HG02870 (cell line): ENCODE data around the gene MOV10L1.
"Not testable (repeated sequence)": the region's sequence is repeated elsewhere in the genome, so short reads cannot be mapped to it uniquely, and the experiment has no call there.

ENCODE experiments used
- ATAC-seq: cut with Tn5 transposase; IDR thresholded peaks from one replicate; pipeline ENCODE4 v1.9.1; 2021; ENCODE audit warnings: mild to moderate bottlenecking, moderate library complexity; ENCODE audit not compliant: unreplicated experiment

MOV10L1 gene

DNA sequence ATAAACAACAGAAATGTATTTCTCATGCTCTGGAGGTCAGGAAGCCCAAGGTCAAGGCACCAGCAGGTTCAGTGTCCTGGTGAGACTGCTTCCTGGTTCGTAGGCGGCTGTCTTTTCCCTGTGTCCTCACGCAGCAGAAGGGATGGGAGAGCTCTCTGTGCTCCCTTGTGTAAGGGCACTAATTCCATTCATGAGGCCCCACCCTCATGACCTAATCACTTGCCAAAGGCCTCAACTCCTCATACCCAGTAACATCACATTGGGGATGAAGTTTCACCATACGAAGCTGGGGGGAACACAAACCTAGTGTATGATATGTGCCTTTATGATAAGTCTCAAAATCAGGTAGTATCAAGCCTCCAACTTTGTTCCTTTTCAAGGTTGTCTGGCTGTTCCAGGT is 42.1 kb downstream of the MOV10L1 start:
- ATAC-seq, result no peak

DNA sequence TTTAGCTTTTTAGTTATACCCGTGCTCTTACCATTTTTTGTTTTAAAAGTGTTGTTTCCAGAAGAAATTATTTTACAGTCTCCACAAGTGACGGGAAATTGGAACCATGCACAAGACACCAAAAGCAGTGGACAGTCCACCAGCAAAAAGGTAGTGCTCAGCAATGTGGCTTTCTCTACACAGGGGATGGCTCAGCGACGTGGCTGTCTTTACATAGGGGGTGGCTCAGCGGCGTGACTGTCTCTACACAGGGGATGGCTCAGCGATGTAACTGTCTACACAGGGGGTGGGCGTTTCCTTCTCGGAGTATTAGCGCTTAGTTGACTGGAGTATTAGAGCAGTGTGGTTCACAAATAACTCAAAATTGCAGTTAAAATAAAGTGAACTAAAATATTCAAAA is 44.7 kb downstream of the MOV10L1 start:
- no peak for ATAC-seq

DNA sequence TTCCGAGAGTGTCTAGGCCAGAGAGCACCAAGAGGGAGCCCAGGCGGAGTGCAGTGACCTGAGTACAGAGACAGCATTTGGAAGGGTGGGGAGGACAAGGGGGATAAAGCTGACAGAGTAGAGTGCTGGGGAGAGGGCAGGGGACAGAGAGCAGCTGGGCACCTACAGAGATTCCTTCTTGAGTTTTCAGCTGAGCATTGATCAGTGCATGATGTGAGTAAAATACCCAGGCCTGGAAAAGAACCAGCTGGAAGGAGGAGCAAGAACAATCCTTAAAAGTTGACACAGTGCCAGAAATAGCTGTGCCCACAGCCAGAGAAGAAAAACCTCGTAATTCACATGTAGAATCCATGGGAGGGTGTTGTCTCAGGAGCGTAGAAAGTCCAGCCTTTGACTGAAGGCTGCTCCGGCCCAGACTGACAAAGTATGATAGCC is 46.8 kb downstream of the MOV10L1 start:
- no peak for ATAC-seq

DNA sequence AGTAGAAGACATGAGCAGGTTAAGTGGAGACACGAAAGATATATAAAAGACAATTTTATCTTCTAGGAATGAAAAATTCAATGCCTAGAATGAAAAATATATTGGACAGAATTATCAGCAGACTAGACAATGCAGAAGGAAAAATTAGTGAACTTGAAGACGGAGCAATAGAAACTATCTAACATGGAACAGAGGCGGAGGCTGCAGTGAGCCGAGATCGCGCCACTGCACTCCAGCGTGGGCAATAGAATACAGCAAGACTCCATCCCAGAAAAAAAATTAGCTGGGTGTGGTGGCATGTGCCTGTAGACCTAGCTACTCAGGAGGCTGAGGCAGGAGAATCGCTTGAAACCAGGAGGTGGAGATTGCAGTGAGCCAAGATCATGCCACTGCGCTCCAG is 47.5 kb downstream of the MOV10L1 start:
- ATAC-seq, result not testable (repeated sequence)

DNA sequence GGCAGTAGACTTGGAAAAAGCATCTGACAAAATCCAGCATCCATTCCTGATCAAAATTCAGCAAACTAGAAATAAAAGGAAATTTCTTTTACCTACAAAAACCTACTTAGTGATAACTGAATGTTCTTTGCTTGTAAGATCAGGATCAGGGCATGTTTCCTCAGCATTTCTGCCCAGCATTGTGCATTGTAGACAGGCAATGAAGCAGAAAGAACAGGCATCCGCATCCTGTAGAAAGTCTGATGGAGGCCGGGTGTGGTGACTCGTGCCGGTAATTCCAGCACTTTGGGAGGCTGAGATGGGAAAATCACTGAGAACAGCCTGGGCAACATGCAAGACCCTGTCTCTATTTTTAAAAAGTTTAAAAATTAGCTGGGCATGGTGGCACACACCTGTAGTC is 48.2 kb downstream of the MOV10L1 start:
- no peak for ATAC-seq

DNA sequence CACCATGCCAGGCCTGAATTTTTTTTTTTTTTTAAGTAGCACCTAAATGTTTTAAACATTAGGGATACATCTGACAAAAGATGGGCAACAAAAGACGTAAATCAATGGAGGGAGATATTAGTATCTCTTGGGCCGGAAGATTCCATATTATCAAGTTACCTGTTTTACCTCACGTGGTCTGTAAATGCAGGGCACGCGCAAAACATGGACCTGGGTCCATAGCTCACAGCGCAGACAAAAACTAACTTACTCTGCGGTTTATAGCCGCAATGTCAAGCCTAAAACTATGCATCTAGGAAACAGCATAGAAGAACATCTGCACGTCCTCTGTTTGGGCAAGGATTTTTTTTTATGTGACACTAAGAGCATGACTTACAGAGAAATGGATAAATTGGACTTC is 49.2 kb downstream of the MOV10L1 start:
- ATAC-seq, result no peak

DNA sequence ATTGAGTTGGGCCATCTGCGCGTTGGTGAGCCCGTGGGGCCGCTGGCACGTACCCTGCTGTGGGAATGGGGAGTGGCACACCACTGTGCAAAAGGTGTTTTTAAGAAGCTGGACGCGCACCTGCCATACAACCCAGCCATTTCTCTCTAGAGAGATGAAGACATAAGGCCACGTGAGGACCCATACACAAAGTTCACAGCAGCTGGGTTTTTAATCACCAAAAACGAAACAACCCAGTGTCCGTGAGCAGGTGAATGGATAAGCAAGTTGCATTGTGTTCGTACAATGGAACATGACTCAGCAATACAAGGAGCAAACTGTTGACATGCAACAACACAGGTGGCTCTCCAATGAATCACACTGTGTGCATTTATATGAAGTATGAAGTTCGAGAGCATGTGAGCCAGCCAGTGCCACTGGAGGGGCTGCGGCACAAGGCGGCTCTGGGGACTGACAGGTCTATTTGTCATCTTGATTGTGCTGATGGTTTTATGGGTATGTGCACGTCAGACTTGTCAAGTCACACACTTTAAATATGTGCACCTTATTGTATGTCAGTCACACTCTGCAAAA is 50.1 kb downstream of the MOV10L1 start:
- no peak for ATAC-seq

DNA sequence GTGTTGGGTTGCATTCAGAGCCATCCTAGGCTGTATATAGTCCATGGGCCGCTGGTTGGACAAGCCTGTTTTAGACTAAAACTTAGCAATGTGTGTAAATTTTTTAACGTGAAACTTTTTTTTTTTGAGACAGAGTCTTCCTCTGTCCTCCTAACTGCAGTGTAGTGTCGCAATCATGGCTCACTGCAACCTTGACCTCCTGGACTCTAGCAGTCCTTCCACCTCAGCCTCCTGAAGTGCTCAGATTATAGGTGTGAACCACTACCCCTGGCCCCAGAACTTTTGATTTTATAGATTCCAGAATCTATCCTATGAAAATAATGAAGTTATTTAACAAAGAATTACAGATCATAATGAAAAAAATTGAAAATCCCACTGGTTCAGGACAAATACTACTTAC is 50.8 kb downstream of the MOV10L1 start:
- no peak for ATAC-seq

DNA sequence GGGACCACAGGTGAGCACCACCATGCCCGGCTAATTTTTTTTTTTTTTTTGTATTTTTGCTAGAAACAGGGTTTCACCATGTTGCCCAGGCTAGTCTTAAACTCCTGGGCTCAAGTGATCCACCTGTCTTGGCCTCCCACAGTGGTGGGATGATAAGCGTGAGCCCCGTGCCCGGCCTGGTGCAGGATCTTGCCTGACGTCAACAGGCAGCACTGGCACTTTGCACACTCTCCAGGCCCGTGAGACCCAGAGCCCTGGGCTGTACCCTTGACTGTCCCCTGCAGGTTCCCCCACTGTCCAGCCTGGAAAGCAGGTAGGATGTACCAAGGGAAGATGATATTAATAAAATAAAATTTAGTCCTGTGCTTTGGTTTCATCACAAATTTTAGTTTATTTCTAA is 51.7 kb downstream of the MOV10L1 start:
- no peak for ATAC-seq

DNA sequence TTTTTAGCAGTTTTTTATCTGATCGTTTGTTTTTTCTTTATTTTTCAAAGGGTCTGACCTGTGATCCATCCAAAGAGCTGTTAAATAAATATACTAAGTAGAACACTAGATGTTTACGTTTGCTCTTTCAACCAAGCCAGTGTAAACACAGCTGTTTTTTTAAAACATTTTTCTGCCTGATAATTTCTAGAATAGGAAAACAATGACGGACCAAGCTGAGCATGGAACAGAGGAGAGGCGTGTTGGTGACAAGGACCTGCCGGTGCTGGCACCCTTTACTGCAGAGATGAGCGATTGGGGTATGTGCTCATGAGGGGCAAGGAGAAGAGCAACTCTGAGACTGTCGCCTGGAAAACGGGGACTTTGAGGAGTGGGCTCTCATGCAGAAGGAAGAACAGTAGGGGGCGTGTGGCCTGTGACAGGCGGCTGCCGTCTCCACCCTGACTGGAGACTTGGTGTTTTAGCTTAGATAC is 52.1 kb downstream of the MOV10L1 start:
- ATAC-seq, result no peak

DNA sequence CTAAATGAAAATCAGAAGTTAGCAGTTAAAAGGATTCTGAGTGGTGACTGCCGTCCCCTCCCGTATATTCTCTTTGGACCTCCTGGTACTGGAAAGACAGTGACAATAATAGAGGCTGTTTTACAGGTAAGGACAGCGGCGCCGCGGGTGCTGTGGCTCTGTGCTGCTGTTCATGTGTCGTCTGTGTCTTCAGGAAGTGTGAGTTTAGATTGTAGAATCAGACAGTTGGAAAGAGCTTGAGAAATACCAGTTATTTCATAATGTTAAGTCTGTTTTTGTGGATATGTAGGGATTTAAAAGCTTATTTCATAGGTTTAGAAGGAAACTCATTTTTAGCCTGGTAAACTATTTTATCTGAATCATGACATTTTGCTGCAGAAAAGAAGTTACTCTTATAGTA is 53.3 kb downstream of the MOV10L1 start:
- no peak for ATAC-seq

DNA sequence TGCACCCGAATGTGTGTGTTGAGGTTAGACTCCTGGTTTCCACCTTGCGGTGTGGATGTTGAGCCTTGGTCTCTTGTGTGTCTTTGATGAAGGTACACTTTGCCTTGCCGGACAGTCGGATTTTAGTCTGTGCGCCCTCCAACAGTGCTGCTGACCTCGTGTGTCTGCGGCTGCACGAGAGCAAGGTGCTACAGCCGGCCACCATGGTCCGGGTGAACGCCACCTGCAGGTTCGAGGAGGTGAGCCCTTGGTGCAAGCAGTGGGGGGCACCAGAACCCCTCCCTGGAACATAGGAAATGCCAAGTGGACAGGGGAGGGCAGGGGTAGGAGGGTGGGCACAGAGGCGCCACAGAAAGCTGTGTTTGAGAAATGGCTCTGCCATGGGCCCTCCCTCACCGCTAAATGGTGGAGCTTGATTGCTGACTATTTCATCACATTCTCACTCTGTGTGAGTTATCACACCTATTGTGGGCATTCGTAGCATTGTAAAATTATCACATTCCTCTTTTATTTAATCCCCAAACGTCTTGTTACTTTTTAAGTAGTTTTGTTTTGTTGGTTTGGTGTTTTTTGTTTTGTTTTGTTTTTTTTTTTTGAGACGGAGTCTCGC is 54.3 kb downstream of the MOV10L1 start:
- no peak for ATAC-seq

DNA sequence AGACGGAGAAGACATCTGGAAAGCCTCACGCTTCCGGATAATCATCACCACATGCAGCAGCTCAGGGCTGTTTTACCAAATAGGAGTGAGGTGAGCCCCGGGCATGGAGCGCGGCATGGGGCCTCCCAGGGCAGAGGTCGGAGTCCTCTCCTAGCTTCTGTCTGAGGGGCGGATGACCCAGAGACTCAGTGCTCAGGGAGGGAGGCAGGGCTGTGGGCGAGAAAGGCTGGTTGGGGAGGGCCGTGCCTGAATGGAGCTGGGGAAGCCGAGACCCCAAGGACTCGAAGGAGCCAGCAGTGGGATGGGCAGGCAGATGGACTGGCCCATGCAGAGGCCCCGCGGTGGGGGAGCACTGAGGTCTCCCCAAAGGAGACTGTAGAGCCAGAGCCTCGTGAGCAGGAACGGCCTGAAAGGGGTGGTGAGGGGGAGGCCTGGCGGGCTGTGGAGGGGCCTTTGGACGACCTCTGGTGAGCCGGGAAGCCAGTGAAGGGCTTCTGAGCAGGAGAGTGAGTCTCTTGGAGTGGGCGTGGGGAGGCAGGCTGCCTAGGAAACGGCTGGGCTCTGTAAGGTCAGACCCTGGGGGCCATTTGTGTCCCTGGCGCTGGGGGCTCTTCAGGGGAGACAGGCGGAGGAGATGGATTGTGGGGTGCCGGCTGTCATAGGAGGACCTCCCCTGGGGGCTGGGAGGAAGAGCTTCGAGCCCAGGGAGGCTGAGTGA is 56.1 kb downstream of the MOV10L1 start:
- no peak for ATAC-seq

DNA sequence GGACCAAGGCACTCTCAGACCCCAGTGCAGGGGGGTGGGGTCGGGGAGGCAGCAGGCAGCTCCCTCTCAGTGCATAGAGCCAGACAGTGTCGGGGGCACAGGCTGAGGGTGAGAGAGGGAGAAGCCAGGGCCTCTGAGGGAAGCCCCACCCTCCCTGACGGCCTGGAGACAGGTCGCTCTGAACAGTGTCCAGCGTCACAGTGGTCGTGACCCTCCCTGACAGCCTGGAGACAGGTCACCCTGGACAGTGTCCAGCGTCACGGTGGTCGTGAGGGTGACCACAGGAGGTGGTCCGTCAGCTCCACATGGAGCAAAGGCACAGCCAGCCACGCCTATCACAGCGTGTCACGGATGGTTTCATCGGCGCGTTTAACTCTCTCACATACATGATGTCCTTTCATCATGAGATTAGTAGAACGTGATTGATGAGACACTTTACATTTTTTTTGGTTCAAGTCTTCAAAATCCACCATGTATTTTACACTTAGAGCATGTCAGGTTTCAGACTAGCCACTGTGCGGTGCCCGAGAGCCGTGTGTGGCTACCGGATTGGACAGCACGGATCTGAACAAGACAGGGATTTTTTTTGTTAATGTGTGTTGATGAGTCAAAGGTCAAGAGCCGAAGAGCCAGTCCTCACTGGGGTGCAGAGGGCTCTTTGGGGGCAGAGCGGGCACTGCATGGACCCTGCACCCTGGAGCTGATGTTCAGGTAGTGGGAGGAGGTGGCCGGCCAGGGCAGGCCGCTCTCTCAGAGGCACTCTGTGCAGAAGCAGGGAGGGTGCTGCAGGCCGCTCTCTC is 56.8 kb downstream of the MOV10L1 start:
- ATAC-seq, result no peak

DNA sequence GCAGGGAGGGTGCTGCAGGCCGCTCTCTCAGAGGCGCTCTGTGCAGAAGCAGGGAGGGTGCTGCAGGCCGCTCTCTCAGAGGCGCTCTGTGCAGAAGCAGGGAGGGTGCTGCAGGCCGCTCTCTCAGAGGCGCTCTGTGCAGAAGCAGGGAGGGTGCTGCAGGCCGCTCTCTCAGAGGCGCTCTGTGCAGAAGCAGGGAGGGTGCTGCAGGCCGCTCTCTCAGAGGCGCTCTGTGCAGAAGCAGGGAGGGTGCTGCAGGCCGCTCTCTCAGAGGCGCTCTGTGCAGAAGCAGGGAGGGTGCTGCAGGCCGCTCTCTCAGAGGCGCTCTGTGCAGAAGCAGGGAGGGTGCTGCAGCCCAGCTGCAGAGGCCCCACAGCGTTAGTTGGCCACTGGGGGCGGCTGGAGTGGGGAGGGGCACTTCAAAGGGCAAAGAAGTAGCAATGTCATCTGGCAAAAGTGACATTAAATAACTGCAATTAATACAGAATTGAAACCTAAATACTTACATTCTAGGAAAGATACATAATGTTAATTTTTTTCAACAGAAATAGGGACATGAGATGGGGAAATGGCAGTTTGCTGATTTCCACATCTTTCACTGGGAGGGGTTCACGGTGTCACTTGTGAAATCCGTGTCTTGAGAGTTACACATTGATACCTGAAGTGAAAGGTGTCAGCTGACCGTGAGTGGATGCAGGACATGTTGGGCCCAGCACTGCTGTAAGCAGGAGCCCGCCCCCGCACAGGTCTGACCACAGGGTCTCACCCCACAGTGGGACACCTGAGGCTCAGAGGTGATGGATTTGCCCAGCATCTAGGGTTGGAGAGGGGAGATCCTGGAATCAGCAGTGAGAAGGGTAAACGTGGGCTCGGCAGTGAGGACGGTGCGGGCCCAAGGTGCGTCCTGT is 57.7 kb downstream of the MOV10L1 start:
- ATAC-seq, result not testable (repeated sequence)

DNA sequence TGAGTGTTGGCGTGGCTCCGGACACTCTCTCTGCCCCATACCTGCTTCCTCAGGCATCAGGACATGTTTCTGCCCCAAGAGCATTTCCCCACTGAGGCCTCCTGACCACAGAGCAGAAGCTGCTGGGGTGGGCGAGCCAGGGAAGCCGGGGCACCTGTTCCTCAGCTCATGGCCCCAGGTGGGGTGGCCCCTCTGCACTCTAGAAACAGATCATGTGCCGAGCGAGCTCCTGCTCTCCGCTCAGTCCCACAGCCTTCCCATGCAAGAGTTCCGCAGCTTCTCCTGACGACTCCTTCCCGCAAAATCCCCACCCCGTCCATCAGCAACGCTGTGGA is 58.3 kb downstream of the MOV10L1 start:
- ATAC-seq, result no peak

DNA sequence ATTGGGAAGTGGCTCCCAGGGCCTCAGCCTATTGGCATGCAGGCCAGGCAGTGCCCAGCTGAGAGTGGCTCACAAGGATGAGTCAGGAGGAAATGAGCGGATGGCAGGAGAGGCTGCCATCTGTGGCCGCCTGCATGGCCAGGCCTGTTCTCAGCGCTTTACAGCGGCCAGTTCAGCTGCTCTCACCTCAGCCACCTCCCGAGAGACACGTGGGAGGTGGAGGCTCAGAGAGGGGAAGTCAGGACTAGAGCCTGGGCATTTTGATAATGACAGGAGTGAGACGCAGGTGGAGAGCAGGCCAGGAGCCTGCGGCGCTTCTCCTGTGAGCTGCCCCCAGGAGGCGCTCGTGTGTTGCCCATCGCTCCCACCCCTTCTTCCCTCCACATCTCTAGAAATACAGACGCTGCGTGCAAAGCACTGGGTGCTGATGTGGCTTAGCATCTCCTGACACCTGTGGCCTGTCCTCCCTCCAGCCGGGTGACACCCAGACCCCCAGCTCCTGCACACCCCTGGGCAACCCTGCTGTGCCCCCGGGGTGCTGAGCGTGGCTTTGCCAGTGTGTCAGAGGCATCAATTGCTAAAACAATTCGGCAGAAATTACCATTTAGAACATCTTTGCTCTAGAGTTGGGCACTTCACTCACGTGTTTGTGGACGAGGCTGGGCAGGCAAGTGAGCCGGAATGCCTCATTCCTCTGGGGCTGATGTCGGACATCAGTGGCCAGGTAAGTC is 59.4 kb downstream of the MOV10L1 start:
- ATAC-seq, result no peak

DNA sequence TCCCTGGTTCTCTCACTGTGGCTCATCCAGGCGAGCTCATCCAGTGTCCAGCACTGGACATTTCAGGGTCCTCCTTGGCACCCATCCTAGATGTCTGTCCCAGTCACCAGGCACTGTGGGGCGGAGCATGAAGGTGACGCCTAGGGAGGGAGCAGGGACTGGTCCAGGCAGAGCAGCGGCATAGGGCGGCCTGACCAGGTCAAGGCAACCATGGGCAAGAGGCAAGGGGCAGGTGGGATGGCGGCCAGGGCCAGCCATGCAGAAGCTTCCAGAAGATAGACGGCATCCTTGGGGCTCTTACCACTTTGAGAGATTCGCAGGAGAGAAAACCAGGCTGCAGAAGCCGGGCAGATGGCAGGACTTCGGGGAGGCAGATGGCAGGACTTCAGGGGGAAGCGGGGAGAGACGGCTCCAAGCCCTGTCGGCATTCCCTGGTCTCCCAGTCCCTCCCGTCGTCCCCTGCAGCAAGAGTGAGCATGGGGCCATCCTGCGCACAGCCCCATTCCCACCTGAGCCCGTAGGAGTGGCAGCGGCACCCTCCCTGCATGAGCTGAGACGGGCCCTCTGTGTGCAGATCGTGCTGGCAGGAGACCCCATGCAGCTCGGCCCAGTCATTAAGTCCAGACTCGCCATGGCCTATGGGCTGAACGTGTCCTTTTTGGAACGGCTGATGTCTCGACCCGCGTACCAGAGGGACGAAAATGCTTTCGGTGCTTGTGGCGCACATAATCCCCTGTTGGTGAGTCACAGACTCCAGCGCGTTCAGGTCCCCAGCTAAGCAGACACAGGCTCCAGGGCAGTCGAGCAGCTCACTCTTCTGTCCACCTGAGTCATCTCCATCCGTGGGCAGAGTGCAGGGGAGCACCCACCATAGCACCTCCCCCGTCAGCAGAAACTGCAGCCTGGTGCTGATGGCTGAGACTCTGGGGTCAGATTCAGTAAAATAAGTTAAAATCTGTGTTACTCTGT is 60.6 kb downstream of the MOV10L1 start:
- no peak for ATAC-seq
